ENCODE data around the gene SECTM1.
A peak's percentile ranks its signal among the peaks of the same experiment; 100 is the strongest.

Gene SECTM1

DNA sequence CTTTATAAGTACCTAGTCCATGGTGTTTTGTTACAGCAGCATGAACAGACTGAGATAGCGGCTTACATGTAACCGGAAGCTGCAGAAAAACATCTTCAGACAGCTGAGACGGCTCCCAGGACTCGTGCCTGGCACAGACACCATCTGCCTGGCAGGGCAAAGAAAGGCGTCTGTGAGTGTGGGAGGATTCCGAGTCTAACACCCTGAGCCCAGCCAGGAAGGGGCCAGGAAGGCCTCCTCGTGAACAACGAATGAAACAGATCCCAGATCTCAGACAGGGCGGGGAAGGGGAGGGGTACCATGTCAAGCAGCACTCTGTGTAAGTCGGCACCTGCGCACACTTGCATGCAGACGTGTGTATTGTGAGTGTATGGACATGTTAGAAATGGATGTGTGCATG, 55.7 kb downstream of the SECTM1 start:
- DNase-seq, result no peak

DNA sequence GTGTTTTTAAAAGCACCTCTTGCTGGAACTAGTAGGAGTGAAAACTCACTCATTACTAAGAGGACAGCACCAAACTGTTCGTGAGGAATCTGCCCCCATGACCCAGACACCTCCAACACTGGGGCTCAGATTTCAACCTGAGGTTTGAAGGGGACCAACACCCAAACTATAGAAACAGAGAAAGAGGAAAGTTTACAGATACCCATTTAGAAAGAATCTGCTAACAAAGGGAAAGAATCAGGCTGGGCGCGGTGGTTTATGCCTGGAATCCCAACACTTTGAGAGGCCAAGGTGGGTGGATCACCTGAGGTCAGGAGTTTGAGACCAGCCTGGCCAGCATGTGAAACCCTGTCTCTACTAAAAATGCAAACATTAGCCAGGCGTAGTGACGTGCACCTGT, 56.6 kb downstream of the SECTM1 start:
- DNase-seq, result no peak

DNA sequence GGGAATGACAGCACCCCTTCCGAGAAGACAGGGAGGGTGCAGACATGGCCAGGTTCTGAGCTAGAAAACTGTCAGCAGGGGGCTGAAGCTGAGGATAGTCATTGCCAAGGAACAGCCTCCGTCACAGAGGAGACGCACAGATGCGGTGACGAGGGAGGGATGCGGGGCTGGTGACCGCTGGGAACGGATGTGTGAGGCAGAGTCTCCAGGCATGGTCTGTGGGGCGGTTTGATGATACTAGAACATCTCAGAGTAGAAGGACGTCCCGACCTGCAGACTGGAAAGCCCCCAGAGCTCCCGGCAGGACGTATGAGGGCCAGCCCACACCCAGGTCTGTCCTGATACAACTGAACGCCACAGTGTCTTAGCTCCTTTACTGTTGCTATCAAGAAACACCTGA, 58.2 kb downstream of the SECTM1 start:
- no peak for DNase-seq

DNA sequence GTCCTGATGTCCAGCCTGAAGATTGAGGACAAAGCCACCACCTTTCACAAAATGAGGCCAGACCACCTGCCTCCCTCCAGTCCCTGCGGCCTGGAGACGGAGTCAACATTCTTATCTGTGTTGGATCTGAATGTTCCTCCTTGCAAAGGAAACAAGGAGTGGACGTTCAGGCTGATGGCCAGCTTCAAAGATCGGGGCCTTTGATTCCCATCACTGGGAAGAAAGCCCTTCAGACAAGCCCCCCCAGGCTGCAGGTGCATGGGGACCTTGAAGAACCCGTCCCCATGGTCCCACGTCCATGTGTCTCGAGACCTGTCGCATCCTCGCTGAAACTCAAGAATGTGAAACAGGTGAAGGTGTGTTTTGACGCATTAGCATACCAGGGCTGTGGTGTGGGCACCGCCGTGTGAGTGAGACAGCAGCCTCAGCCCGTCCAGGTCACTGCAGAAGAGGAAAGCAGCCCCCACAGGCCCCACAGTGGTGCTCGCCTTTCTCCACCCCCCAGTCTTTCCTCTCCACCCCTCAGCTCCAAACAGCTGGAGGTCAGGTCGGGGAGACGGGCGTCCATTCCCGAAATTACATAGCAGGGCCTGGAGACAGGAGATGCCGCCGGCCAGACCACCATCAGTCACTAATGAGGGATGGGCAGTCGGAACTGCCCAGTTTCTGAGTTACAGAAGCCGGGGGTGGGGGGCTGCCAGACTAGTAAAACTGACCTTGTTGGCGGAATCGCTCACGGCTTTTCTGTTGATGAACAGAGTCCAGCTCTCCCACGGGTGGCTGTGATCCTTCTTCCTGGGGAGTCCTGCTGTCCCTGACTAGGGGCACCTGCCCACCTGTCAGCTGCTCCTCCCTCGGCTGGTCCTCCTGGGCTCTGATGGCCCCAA, 59.2 kb downstream of the SECTM1 start:
- DNase-seq, result no peak

DNA sequence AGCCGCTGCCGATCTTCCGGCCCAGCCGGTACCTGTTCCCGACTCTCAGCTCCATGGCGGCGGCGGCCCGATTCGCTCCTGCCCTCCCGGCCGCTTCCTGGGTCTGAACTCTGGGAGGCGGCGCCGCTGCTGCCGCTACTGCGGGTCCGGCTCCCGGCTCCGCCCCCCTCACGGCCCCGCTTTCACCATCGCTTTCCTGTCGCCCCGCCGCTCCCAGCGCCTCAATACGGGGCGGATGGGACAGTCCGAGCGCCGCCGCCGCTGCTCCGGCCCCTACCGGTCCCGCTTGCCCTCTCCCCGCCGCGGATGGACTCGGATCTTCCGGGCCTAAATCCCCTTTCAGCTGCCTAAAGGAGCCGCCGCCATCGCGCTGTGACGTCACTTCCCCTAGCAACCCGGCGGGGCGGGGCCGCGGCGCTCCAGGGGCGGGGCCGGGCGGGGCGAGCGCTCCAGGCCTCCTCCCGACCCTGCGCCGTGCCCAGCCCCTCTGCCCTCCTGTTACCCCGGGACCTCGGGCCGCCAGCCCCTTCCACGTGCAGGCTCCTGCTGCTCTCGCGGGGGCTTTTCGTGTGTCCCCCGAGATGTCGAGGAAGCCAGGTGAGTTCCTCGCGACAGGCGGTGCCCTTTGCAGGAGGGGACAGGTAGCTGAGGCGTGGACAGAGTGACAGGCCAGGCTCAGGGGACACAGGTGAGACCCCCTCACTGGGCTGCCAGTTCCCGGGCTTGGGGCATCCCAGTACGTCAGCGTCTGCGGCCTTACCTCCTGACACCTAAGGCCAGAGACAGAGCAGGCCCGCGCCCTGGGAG, 60.0 kb downstream of the SECTM1 start, which contains the start of gene CSNK1D:
TSS of gene CSNK1D (minus strand) at position 374 of the 807 bp plus-strand sequence. CDS start at position 55, 319 bp downstream.
- DNase-seq, result peak; percentile 98

DNA sequence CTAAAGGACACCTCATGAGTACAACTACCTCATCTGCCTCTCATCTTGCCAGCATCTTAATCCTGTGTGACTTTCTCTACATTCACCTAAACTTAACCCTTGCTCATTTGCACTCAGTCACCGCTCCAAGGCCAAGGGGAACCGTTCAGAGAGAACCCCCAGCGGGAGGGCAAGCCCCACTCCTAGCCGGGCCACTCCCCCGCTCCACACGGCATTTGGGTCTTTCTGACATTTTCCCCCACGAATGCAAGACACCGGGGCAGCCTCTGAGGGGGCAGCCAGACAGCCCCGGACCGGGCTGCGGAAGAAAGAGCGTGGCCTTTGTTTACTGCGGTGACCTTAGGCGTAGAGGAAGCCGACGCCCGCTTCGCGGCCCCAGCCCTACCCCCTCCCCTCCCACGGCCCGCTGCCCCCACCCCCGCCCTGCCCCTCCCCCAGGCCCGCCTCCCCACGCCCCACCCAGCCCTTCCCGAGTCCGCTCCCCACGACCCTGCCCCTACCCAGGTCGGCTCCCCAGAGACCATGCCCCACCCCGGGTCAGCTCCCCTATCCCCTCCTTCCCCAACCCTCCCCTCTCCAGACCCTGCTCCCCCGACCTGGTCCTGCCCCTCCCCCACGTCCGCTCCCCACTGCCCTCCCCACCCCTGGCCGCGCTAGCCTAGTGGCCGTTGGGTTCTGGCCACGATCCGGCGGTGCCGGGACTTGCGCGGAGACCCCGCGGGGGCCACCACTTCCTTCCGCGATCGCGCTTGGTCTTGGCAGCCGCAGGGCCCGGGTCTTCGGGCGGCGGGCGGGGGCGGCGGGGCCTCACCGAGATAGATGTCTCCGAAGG, 60.9 kb downstream of the SECTM1 start:
- DNase-seq, result peak; percentile 71

DNA sequence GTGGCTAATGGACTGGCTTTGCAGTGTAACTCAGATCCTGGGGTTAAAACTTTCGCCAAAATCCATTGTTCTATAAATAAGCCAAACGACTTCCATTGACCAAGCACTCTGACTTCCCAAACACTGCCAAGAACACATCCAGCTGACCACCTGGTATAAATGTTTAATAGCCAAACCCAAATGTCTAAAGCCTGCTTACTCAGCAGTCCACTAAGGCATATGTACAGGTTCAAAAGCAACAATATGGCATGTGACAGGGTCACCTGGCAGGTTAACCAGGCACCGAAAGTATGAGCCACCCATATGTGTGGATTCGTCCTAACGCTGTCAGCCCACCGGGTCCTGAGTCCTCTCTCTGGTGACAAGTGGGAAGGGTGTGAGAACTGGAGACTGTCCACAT, 62.2 kb downstream of the SECTM1 start:
- DNase-seq, result no peak
